ENCODE results near the gene RAB5B. TPM values are rescaled to one million over a fixed set of nuclear protein-coding genes. Genes with fewer than 3 reads are reported as not detected.
A peak's percentile ranks its signal among the peaks of the same experiment; 100 is the strongest.

The RAB5B gene
- total and polyA plus RNA-seq, 10 of the 15 experiments (the other 5 are each of a cell fraction or from before 2014, with no cell fraction given): 7.5 to 149 (median 37.8) TPM

DNA sequence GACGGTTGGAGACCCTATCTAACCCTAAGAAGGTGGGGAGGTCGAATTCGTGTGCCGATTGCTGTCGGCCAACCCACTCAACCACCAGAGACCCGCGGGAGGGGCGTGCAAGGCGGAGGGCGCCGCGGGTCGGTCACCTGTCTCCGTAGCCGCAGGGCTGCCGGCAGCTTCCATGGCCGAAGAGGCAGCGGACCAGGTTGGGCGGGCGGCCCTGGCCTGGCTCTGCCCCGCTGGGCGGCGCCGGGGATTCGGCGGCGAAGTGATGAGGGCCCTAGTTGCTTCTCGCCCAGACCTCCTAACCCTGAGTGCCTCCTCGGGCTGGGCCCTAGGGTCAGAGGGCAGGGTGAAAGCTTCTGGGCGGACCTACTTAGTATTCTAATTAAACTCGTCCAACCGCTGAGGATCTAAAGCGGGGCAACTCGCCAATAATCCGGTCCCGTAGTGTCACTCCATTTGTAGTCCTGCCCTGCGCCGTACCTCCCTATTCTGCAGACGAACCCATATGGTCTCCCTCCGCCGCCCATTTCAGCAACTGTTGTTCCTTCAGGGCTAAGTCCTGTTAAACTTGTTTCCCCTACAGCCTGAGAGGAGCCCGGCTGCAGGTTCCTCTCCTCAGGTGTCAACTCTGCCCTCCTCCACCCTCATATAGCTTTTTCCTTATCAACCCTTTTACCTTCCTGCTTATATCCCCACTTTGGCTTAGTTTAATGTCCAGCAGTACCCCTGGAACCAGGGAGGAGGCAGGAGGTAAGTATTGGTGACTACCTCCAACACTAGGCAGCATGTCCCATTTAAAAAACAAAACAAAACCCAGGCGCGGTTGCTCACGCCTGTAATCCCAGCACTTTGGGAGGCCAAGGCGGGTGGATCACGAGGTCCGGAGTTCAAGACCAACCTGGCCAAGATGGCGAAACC lies 46.0 kb upstream of the RAB5B start, which contains the start of gene PYM1 (continued):
- TF ChIP-seq IKZF2 (IDR thresholded peaks at IDR 0.05): peak in 1 of 2 experiments; percentile 14; a peak in 1 of 4 replicates
- no peak for TF ChIP-seq ZNF384 (IDR thresholded peaks at IDR 0.05; ENCODE audit: borderline replicate concordance, low read depth, low read length)
- TF ChIP-seq FOXM1 (IDR thresholded peaks at IDR 0.05; ENCODE audit: low read depth, low read length): 0 out of 2 replicates have a peak, but pooled peaks have one; percentile 7

- Histone ChIP-seq H3K27ac (ENCODE audit: control insufficient read depth, insufficient read depth) (peak overlapping the region; percentile 96), H2AFZ (ENCODE audit: control insufficient read depth, low read depth, low read length) (peak overlapping the region; percentile 43; the same call in 1 of the 2 replicates), H3K4me1 (ENCODE audit: control insufficient read depth, insufficient read depth, low read length) (peaks cover 8% of the 10 kb centered on the region; the same call in 1 of the 2 replicates), H3K9me3 (replicated peaks; ENCODE audit: control insufficient read depth, insufficient read depth, low read length) (no peaks in the 10 kb centered on the region), H4K20me1 (ENCODE audit: control insufficient read depth, insufficient read depth) (no peaks in the 10 kb centered on the region), H3K27me3 (replicated peaks in 1 of 2; ENCODE audit: control insufficient read depth in 2 of 2, insufficient read depth in 2 of 2, low read length in 1 of 2) (no peaks in the 10 kb centered on the region), H3K79me2 (ENCODE audit: control insufficient read depth, insufficient read depth, low read length) (peaks cover 58% of the 10 kb centered on the region), H3K36me3 (ENCODE audit: control insufficient read depth in 2 of 2, insufficient read depth in 2 of 2, low read length in 1 of 2) (0 out of 4 replicates have a peak, but pooled peaks cover 0 to 7% of the 10 kb centered on the region in 2 experiments), H3K4me3 (peak overlapping the region; percentile 67), H3K4me2 (ENCODE audit: control insufficient read depth, insufficient read depth) (peak overlapping the region; percentile 98), H3K9ac (ENCODE audit: control insufficient read depth, insufficient read depth, low read length) (peak overlapping the region; percentile 99)
- CTCF ChIA-PET: interaction anchor here (1.3 to 6.8 kb wide), 14 partner anchors 8 to 191 kb away, joined by 3 to 40 read pairs (median 9); partner anchors contain the start of genes DNAJC14, PA2G4, RAB5B and SUOX
- POLR2A ChIA-PET: interaction anchor here (0.6 to 7.3 kb wide), 13 partner anchors 38 to 746 kb away, joined by 3 to 66 read pairs (median 9); partner anchors contain the start of genes CD63, DNAJC14, ORMDL2 and RAB5B
- BruUV-seq (replicated peaks): no TSS peak
- in situ Hi-C loops (cut with MboI) (loop anchor here (5.0 kb wide), 1 partner anchor 102 kb away; the partner anchor contains the start of gene DNAJC14), intact Hi-C loops (cut with micrococcal nuclease; ENCODE audit: unreplicated experiment) (loop anchor here (1.0 to 5.0 kb wide), 4 partner anchors 100 to 191 kb away; partner anchors contain the start of genes DNAJC14, PA2G4, RPL41 and ZC3H10)
- WGBS (ENCODE audit: insufficient coverage, insufficient replicate concordance, low lambda C conversion rate, missing lambda C conversion rate): under 1% methylated on average over 8 of the region's 8 CpGs
- ATAC-seq (peak; percentile 46), DNase-seq (ENCODE audit: low read depth, low spot score) (peak; percentile 70), FAIRE-seq (peak; percentile 41)
- SMC1A ChIA-PET (ENCODE audit: uncharacterized antibody, unreplicated experiment): interaction anchor here (0.8 to 2.8 kb wide), 8 partner anchors 11 to 191 kb away, joined by 3 to 16 read pairs (median 6); partner anchors contain the start of gene RAB5B
- RAD21 ChIA-PET (ENCODE audit: unreplicated experiment): interaction anchor here (1.1 to 5.3 kb wide), 10 partner anchors 10 to 191 kb away, joined by 3 to 25 read pairs (median 10); partner anchors contain the start of genes DNAJC14, RAB5B and SUOX
- TF ChIP-seq MYC (IDR thresholded peaks at IDR 0.05; ENCODE audit: insufficient read depth, insufficient read length, insufficient replicate concordance, low read length, severe bottlenecking) (no peak), SIX5 (IDR thresholded peaks at IDR 0.05; ENCODE audit: low read depth, low read length, severe bottlenecking) (no peak), TCF3 (IDR thresholded peaks at IDR 0.05; ENCODE audit: borderline replicate concordance, insufficient read depth, low read depth, low read length) (0 out of 2 replicates have a peak, but pooled peaks have one; percentile 29), POU2F2 (IDR thresholded peaks at IDR 0.05; ENCODE audit: borderline replicate concordance, low read depth, low read length) (peak; percentile 53; the same call in 2 of the 3 replicates), PML (IDR thresholded peaks at IDR 0.05; ENCODE audit: low read length) (peak; percentile 91), CUX1 (IDR thresholded peaks at IDR 0.05; ENCODE audit: insufficient replicate concordance, low read depth, low read length) (no peak), SREBF1 (IDR thresholded peaks at IDR 0.05; ENCODE audit: low read length) (no peak), RB1 (IDR thresholded peaks at IDR 0.05; ENCODE audit: borderline replicate concordance) (no peak), WRNIP1 (IDR thresholded peaks at IDR 0.05; ENCODE audit: borderline replicate concordance, low read depth, low read length) (no peak), ATF7 (IDR thresholded peaks at IDR 0.05; ENCODE audit: low read depth) (peak; percentile 44; the same call in 1 of the 2 replicates), STAT1 (conservative IDR thresholded peaks at IDR 0.05) (no peak), IRF4 (IDR thresholded peaks at IDR 0.05; ENCODE audit: low read depth, low read length) (peak; percentile 56; the same call in 1 of the 2 replicates)
These were observed 44.5 kb upstream of the RAB5B start for GRCh38 chr12:55929306-55929791.
